ENCODE data around the gene DCBLD1.

DCBLD1 gene

GRCh38 chr6:117448732-117449485, 33.6 kb upstream of the DCBLD1 start:
- TF ChIP-seq CTCF (IDR thresholded peaks at IDR 0.05; ENCODE audit: low read depth, low read length, missing control alignments), result no peak
- no peak for DNase-seq (ENCODE audit: low read depth)
- no peak overlapping the region for H3K4me3 ChIP-seq (ENCODE audit: low read depth, low read length)

- no peak overlapping the region for H3K4me3 ChIP-seq (ENCODE audit: low read depth, low read length)
- DNase-seq (ENCODE audit: low read depth), result peak; percentile 38
These were observed 32.7 kb upstream of the DCBLD1 start for GRCh38 chr6:117449549-117450439.

GRCh38 chr6:117451671-117452070, 30.8 kb upstream of the DCBLD1 start:
- no peak for DNase-seq (ENCODE audit: low read depth)
- no peak overlapping the region for H3K4me3 ChIP-seq (ENCODE audit: low read depth, low read length)
- no peak for TF ChIP-seq CTCF (IDR thresholded peaks at IDR 0.05; ENCODE audit: low read depth, low read length, missing control alignments)

More at GRCh38 chr6:117449549-117450439, 32.7 kb upstream of the DCBLD1 start:
- TF ChIP-seq CTCF (IDR thresholded peaks at IDR 0.05; ENCODE audit: low read depth, low read length, missing control alignments), result peak; percentile 69

GRCh38 chr6:117456250-117456649, 26.2 kb upstream of the DCBLD1 start:
- no peak for TF ChIP-seq CTCF (IDR thresholded peaks at IDR 0.05; ENCODE audit: low read depth, low read length, missing control alignments)
- no peak overlapping the region for H3K4me3 ChIP-seq (ENCODE audit: low read depth, low read length)
- DNase-seq (ENCODE audit: low read depth), result no peak

GRCh38 chr6:117456998-117457397, 25.5 kb upstream of the DCBLD1 start:
- no peak for DNase-seq (ENCODE audit: low read depth)
- no peak for TF ChIP-seq CTCF (IDR thresholded peaks at IDR 0.05; ENCODE audit: low read depth, low read length, missing control alignments)
- no peak overlapping the region for H3K4me3 ChIP-seq (ENCODE audit: low read depth, low read length)

- no peak overlapping the region for H3K4me3 ChIP-seq (ENCODE audit: low read depth, low read length)
- no peak for DNase-seq (ENCODE audit: low read depth)
- no peak for TF ChIP-seq CTCF (IDR thresholded peaks at IDR 0.05; ENCODE audit: low read depth, low read length, missing control alignments)
These were observed 23.1 kb upstream of the DCBLD1 start for GRCh38 chr6:117459204-117459944.
